Measurements from ENCODE around the gene ACKR3.

The ACKR3 gene

GRCh38 chr2:236584521-236585384 is 15.1 kb downstream of the ACKR3 start:
- no peak for DNase-seq (ENCODE audit: low spot score)

GRCh38 chr2:236585966-236586365 is 16.3 kb downstream of the ACKR3 start:
- no peak for DNase-seq (ENCODE audit: low spot score)

GRCh38 chr2:236587861-236588815 is 18.5 kb downstream of the ACKR3 start:
- DNase-seq (ENCODE audit: low spot score): no peak

DNA sequence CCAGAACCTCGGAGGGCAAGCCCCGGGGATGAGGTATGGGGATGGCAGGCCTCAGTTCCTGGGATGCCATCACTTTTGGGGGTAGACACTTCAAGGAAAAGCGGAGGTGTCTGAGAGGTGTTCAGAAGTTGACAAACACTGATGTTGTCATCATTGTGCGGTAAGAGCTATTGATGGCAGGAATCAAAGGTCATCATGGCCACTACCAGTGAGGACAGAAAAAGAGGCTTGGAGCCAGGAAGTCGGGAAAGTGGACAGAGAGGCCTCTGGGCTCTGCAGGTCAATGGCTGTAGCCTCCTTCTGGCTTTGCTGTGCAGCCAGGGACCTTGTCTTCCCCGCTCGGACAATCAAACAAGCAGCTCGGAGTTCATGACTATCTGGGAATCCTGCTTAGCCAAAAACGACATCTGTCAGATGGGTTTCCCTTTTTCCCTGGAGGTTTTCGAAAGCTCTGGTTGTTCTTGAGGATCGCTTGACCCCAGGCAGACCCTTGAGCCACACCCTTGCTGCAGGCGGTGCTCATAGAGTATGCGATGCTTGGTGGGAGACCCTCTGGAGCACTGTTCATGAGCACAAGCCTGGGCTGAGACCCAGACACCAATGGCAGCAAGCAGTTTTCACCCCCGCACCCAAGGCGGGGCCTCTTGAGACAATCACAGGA is 19.4 kb downstream of the ACKR3 start:
- no peak for DNase-seq (ENCODE audit: low spot score)

- DNase-seq (ENCODE audit: low spot score): no peak
Observed at GRCh38 chr2:236590846-236591245, 21.2 kb downstream of the ACKR3 start.

DNA sequence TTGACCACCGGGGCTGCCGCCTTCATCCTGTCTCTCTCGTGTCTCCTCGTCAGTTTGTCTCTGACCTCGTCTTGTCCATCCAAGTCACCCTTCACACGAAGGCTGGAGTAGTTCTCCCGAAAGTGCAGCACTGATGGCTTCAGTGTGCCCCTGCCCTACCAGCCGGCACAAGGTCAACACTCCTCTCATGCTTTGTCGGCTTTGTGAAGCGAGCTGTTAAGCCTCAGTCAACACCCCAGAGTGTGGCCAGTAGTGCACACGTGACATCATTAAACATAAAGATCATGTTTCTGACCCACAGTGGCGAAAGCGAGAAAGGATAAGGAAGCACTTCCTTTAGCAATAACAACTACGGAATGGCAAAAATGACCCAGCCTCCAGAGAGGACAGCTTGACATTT is 23.2 kb downstream of the ACKR3 start:
- no peak for DNase-seq (ENCODE audit: low spot score)

DNA sequence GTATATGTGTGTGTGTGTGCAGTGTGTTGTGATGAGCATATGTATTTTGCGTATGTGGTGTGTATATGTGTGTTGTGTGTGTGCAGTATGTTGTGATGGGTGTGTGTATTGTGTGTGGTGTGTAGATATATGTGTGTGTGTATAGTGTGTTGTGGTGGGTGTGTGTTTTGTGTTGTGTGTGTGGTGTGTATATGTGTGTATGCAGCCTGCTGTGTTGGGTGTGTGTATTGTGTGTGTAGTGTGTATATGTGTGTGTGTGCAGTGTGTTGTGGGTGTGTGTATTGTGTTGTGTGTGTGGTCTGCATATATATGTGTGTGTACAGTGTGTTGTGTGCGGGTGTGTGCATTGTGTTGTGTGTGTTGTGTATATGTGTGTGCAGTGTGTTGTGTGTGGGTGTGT is 23.9 kb downstream of the ACKR3 start:
- DNase-seq (ENCODE audit: low spot score): no peak

DNA sequence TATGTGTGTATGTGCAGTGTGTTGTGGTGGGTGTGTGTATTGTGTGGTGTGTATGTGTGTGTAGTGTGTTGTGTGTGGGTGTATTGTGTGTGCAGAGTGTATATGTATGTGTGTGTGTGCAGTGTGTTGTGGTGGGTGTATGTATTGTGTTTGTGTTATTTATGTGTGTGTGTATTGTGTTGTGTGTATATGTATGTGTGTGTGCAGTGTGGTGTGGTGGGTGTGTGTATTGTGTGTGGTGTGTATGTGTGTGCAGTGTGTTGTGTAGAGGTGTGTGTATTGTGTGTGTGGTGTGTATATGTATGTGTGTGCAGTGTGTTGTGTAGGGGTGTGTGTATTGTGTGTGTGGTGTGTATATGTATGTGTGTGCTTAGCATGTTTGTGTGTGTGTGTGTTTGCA is 24.3 kb downstream of the ACKR3 start:
- DNase-seq (ENCODE audit: low spot score): no peak

DNA sequence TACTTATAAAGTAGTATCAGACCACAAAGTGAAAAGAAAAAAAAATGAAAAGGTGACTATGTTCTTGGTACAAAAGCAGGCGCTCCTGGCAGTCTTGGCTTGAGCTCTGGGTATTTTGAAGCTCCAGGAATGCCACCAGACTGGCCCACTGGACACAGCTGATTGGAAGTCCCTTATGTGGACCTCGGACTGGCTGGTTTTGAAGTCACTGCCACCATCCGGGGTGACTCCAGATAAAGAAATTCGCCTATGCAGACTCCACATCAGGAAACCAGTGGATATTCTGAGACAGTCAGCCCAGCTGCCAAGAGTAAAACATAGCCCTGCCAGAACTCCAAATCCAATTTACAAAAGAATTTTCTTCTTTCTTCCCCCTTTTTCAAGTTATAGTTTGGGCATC is 28.0 kb downstream of the ACKR3 start:
- no peak for DNase-seq (ENCODE audit: low spot score)

GRCh38 chr2:236599059-236599458 is 29.4 kb downstream of the ACKR3 start:
- DNase-seq (ENCODE audit: low spot score): no peak

- no peak for DNase-seq (ENCODE audit: low spot score)
Observed at GRCh38 chr2:236600158-236600557, 30.5 kb downstream of the ACKR3 start.

GRCh38 chr2:236600892-236601291 is 31.3 kb downstream of the ACKR3 start:
- DNase-seq (ENCODE audit: low spot score): no peak

DNA sequence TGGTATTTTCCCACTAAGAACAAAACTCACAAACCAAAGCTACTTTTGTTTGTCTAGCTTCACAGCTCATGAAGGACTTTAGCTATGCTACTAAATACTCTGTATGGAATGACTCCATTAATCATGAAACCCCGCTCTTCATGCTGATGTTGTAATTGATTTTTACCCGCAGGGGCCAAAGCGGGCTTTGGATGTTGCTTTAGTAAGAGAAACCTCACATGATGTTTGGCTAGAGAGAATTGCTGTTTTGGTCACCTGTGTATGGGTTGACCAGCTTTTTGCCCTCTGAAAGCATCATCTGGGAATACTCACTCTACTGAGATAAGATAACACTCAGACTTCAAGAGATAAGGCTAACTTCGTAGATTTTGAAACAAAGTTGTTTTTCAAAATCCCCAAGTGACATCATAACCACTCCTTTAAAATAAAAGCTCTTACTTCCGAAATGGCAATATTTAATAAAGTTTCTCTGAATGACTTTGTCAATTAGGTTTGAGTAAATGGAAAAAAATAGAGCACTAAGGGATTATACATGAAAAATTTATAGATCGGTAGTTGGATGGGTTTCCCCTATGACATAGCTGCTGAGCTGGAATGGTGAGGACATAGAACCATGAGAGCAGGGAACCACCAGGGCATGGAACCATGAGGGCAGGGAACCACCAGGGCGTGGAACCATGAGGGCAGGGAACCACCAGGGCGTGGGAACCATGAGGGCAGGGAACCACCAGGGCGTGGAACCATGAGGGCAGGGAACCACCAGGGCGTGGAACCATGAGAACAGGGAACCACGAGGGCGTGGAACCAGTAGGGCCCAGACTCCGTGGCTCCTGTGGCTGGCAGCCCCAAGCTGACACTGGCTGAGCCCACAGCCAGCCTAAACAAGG is 31.9 kb downstream of the ACKR3 start:
- DNase-seq (ENCODE audit: low spot score): no peak

GRCh38 chr2:236602678-236603077 is 33.1 kb downstream of the ACKR3 start:
- DNase-seq (ENCODE audit: low spot score): no peak

DNA sequence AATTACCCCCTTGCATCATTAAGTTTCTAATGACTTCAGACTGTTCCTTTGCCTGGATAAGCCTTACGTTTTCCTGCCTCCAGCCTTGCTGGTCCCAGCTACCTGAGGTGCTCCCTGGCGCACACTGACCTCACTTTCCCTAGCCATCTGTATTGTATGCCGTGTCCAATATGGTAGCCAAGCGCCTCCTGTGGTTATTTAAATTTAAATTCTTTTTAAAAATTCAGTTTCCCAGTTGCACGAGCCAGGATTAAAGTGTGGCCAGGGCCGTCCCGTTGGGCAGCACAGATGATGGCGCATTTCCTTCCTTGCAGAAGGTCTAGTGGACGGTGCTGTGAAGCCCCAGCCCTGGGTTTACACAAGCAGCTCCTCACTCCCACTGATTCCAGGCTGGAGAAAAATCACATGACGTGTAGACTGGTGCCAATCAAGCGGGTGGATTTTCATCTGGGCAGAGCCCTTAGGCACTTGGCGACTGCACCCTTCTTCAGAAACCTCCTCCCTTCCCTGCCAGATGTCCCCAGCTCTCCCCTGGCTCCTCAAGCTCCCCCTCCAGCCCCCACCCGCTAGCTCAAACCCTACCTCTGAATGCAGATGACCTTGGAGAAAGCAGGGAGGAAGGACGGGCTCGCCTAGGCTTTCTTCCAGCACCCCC is 33.9 kb downstream of the ACKR3 start:
- no peak for DNase-seq (ENCODE audit: low spot score)

DNA sequence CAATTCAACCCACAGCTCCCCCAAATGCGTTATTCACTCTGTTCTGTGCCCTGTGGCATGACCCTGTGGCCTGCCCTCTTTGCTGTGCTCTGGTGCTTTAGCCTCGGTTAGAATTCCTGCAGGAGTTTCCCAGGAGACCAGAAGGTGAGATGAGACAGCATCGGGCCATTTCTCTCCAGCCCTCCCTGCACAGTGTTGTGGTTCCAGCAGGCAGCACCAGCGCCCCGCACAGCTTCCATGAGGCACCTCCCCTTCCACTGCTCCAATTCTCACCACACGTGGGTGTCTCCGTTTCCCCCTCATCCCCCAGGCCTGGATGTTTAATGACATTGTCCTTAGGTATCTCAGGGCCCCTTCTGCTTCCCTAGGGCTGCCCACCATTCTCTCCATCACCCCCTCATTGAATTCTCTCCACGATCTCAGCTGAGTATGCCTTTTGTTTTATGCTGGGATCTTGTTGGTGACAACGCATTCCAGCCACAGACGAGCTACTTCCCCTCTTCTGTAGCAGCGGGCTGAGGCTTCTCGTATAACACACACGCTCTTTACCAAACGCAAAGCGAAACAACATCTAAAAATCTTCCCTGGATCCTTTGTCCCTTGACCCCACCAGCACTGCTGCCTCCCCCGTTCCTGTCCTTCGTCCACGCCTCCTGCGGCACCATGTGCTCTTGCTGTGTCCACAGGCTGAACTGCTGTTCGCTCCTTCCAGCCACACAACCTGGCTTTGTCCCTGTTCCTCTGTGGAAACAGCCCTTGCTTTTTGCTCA is 35.1 kb downstream of the ACKR3 start:
- DNase-seq (ENCODE audit: low spot score): no peak

GRCh38 chr2:236605345-236605734 is 35.7 kb downstream of the ACKR3 start:
- no peak for DNase-seq (ENCODE audit: low spot score)

DNA sequence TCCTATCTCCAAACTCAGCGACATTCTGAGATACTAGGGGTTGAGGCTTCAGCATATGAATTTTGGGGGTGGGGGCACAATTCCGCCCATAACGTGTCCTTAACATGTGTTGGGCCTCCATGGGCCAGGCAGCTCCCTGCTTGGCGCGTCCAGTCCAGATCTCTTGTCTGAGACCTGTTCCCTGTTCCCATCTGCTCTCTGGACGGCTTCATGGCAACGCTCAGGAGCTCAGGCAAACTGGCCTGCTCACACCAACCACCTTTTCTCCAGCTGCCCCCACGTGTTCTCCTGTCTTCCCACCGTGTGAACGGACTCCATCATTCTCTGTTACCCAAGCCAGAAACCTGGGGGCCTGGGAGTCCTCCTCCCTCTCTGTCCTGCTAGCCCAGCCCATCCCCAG is 36.4 kb downstream of the ACKR3 start:
- no peak for DNase-seq (ENCODE audit: low spot score)

GRCh38 chr2:236607471-236608187 is 38.0 kb downstream of the ACKR3 start:
- DNase-seq (ENCODE audit: low spot score): no peak

DNA sequence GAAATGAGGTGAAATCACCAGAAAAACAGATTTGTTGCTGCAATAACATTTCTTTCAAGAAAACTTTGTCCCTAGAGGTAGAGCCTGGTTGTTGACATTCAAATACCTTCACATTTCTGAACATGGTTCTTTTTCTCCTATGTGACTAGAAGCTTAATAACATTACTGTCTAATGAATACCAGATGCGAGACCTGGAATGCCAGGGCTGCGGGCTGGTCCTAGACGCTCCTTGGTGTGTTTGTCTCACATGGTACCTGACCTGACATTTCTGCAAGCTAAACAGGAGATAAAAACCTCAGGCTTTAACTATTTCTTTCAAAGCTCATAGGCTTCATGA is 38.5 kb downstream of the ACKR3 start:
- no peak for DNase-seq (ENCODE audit: low spot score)

All from iPS-NIHi11 (cell line).